Spinal cord (tissue), 10 donors: ENCODE measurements around the gene PRKAG3. TPM values are rescaled to one million over a fixed set of nuclear protein-coding genes. Genes with fewer than 3 reads are reported as not detected.
A peak's percentile ranks its signal among the peaks of the same experiment; 100 is the strongest.

Experiments
- DNase-seq, 6 donors: peaks; one replicate each; pipeline versions ENCODE4 v3.0.0 to v3.0.0-alpha.2; 2013 to 2015; ENCODE audit warnings: low spot score in 6 of 6, low read depth in 4 of 6
- H3K27ac ChIP-seq: one replicate; pipeline ENCODE4 v1.5.1; 2013; ENCODE audit warnings: low read depth, low read length, control low read depth
- H3K27me3 ChIP-seq: one replicate; pipeline ENCODE4 v1.6.1; 2013; ENCODE audit warnings: low read length; ENCODE audit not compliant: control insufficient read depth, insufficient read depth
- H3K36me3 ChIP-seq: one replicate; pipeline ENCODE4 v1.6.1; 2013; ENCODE audit warnings: low read length; ENCODE audit not compliant: control insufficient read depth, insufficient read depth
- H3K4me1 ChIP-seq: one replicate; pipeline ENCODE4 v1.6.1; 2013; ENCODE audit warnings: low read length; ENCODE audit not compliant: control insufficient read depth, insufficient read depth
- H3K4me3 ChIP-seq: one replicate; pipeline ENCODE4 v1.5.1; 2013; ENCODE audit warnings: low read depth, low read length, control low read depth
- H3K9me3 ChIP-seq: one replicate; pipeline ENCODE4 v1.6.1; 2013; ENCODE audit warnings: low read length; ENCODE audit not compliant: control insufficient read depth, insufficient read depth
- WGBS: methylation state at CpG from one replicate; pipeline ENCODE4 v1.1.5; 2013; ENCODE audit warnings: missing lambda C conversion rate; ENCODE audit not compliant: insufficient coverage; 5-methylcytosine and 5-hydroxymethylcytosine counted together
- polyA plus RNA-seq, 2 donors: library from polyadenylated mRNA; unstranded; fragments of 120-200 nt; gene quantifications; one replicate each; pipeline ENCODE4 v1.2.1, GENCODE V29; 2013; ENCODE audit not compliant: insufficient read length in 2 of 2
- total RNA-seq, 2 donors: library from RNA; depleted of rRNA in 1 of 2; stranded (reverse); fragments of 120-200 nt in 1 of 2; fragments of >200 nt in 1 of 2; gene quantifications; one replicate each; pipeline versions ENCODE4 v1.2.3 to v1.2.4, GENCODE V29; 2013 to 2014
- donor health status: healthy.

PRKAG3 gene
- total and polyA plus RNA-seq, 4 donors: 0.06 to 0.23 TPM; not detected in 2

DNA sequence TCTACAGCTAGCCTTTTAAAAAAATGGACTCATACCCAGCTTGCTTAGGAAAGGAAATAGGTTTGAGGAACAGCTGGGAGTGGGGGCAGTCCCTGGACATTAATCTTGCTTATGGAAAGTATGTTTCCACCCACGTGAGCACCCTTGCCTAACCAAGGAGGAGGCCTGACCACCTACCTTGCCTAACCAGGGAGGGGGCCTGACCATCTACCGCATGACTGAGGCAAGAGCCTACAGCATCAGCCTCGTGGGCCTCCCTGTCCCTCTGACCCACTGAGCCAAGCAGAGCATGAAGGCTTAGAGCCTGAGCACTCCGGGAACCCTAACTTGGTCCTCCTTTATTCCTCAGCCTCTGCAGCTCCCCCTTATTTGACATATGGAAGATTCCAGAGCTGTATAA, 20.2 kb downstream of the PRKAG3 start:
- H3K27me3 ChIP-seq: no peaks in the 10 kb centered on the region
- peaks cover 20% of the 10 kb centered on the region for H3K36me3 ChIP-seq
- no peak overlapping the region for H3K27ac ChIP-seq
- H3K4me3 ChIP-seq: no peak overlapping the region
- 71% methylated on average over 4 of the region's 4 CpGs for WGBS
- H3K4me1 ChIP-seq: no peaks in the 10 kb centered on the region
- no peaks in the 10 kb centered on the region for H3K9me3 ChIP-seq
- no peak for DNase-seq

DNA sequence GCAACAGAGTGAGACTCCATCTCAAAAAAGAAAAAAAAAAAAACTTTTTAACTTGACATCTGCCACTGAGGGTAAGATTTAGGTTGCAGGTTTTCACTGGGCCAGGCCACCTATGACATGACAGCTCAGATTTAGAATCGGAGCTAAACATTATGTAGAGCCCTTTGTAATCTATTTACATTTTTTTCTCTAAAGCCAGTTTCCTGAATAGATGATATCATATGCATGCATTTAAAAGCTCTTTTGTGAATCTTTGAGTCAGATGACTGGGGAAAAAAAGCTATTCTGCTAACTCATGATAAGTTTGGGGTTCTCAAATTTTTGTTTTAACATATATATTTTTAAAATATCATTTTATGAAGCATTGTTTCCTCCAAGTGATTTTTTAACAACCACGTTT, 21.3 kb downstream of the PRKAG3 start:
- DNase-seq: no peak
- Histone ChIP-seq H3K36me3 (peaks cover 20% of the 10 kb centered on the region), H3K27me3 (no peaks in the 10 kb centered on the region), H3K27ac (no peak overlapping the region), H3K4me1 (no peaks in the 10 kb centered on the region), H3K9me3 (no peaks in the 10 kb centered on the region), H3K4me3 (no peak overlapping the region)
- WGBS: no CpG with 5 or more reads among the region's 2 CpGs

DNA sequence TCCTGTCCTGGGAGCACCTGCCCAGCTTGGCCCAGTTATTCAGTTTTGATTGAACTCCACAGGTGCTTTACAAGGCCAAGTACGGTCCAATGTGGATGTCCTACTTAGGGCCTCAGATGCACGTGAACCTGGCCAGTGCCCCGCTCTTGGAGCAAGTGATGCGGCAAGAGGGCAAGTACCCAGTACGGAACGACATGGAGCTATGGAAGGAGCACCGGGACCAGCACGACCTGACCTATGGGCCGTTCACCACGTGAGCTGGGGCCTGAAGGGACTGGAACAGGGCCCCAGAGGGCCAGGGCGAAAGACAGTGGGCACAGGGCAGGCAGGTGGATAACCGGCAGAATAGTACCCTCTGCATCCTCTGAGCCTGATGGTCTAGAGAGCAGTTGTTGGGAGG, 22.1 kb downstream of the PRKAG3 start:
- Histone ChIP-seq H3K27me3 (no peaks in the 10 kb centered on the region), H3K36me3 (peaks cover 14% of the 10 kb centered on the region), H3K4me3 (no peak overlapping the region), H3K27ac (no peak overlapping the region), H3K9me3 (peaks cover under 1% of the 10 kb centered on the region), H3K4me1 (no peaks in the 10 kb centered on the region)
- 95% methylated on average over 11 of the region's 12 CpGs for WGBS
- DNase-seq: no peak

DNA sequence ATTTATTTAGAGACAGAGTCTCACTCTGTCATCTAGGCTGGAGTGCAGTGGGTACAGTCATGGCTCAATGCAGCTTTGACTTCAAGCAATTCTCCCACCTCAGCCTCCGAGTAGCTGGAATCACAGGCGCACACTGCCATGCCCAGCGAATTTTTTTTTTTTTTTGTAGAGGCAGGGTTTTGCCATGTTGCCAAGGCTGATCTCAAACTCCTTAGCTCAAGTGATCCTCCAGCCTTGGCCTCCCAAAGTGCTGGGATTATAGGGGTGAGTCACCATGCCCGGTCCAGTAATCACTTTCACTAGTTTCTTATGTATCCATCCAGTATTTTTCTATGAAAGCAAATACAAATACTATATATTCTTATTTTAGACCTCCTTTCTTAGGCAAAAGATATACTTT, 24.0 kb downstream of the PRKAG3 start:
- Histone ChIP-seq H3K4me3 (no peak overlapping the region), H3K9me3 (peaks cover 5% of the 10 kb centered on the region), H3K27ac (no peak overlapping the region)

DNA sequence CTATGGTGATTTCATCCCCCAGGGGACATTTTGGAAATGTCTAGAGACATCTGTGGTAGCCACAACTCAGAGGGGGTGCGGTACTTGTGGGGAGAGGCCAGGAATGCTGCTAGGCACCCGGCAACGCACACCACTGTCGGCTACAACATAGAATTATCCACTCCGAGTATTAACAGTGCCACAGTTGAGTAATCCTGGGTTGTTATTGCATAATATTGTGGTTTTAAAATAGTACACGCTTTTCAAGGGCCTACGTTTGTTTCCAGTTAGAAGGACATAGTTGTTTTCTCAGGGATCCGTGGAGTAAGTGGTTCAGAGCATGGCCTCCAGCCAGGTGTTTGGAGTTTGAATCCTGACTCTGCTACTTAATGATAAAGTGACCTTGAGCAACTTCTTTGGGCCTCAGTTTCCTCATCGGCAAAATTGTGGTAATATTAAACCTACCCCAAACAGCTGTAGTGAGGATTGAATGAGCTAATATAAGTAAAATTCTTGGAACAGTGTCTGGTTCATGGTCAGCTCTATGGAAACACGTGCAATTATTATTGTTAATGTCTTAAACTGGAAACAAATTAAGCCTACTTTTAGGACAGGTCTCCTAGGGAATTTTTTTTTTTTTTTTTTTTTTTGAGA, 25.1 kb downstream of the PRKAG3 start:
- Histone ChIP-seq H3K36me3 (no peaks in the 10 kb centered on the region), H3K4me3 (no peak overlapping the region), H3K27me3 (no peaks in the 10 kb centered on the region), H3K9me3 (peaks cover 5% of the 10 kb centered on the region), H3K4me1 (no peaks in the 10 kb centered on the region), H3K27ac (peak overlapping the region; percentile 69)
- 75% methylated on average over 5 of the region's 10 CpGs for WGBS
- DNase-seq: peak in 1 of 6 donors; percentile 44

More for the DNA sequence above, 24.0 kb downstream of the PRKAG3 start:
- H3K36me3 ChIP-seq: peaks cover 3% of the 10 kb centered on the region
- WGBS: 100% methylated on average over 3 of the region's 4 CpGs
- H3K4me1 ChIP-seq: no peaks in the 10 kb centered on the region
- H3K27me3 ChIP-seq: no peaks in the 10 kb centered on the region
- no peak for DNase-seq

DNA sequence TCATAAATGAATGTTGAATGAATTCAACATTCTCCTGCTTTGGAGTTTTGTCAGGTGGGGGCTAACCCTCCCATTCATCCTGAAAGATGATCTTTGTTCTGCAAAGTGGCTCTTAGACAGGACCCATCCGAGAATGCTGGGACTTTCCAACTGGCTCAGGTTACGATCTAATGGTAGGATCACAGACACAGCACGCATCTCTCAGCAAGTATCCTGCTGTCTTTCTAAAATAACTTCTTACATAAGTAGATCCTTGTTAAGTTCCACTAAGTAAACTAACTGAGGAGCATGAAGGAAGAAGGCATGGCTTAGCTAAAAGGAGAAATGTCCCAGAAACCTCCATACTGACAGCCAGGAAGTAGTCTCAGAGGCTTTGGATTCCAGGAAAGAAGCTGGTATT, 26.0 kb downstream of the PRKAG3 start:
- H3K4me1 ChIP-seq: no peaks in the 10 kb centered on the region
- DNase-seq: peak in 1 of 6 donors; percentile 58
- peaks cover 5% of the 10 kb centered on the region for H3K9me3 ChIP-seq
- no peaks in the 10 kb centered on the region for H3K36me3 ChIP-seq
- WGBS: 20% methylated on average over 1 of the region's 3 CpGs
- H3K27ac ChIP-seq: peak overlapping the region; percentile 69
- no peaks in the 10 kb centered on the region for H3K27me3 ChIP-seq
- H3K4me3 ChIP-seq: no peak overlapping the region

DNA sequence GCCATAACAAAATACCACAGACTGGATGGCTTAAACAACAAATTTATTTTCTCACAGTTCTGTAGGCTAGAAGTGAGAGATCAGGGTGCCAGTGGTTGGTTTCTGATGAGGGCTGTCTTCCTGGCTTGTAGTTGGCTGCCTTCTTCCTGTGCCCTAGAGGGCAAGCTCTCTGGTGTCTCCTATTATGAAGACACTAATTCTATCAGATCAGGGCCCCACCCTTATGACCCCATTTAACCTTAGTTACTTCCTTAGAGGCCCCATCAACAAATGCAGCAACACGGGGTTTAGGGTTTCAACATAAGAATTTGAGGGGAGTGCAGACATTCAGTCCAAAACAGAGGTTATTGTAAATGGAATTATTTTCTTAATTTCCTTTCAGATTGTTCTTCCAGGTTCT, 26.8 kb downstream of the PRKAG3 start:
- WGBS: no CpG with 5 or more reads among the region's 1 CpG

DNA sequence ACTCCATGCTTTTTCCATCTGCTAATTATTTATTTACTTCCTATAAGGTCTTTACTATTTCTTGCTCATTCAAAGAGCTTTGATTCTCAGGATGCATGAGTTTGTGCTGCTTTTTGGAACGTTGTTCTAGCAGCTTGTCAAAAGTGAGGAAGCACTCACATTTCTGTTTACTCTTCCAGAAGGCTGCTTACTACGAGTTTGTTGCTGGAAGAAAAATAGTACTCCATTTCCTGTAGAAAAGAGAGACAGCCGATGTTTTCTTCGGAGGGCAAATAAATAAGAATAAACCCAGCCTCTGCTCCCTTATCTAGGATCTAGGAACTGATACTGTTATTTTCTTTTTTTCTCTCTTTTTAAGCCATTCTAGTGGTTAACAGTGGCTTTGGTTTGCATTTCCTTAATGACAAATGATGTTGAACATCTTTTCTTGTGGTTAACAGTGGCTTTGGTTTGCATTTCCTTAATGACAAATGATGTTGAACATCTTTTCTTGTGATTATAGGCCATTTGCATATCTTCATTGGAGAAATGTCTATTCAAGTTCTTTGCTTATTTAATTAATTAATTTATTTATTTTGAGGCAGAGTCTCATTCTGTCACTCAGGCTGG, 29.1 kb downstream of the PRKAG3 start:
- Histone ChIP-seq H3K9me3 (peaks cover 5% of the 10 kb centered on the region), H3K27me3 (no peaks in the 10 kb centered on the region), H3K4me1 (no peaks in the 10 kb centered on the region), H3K4me3 (no peak overlapping the region), H3K36me3 (no peaks in the 10 kb centered on the region), H3K27ac (no peak overlapping the region)
- DNase-seq: peak in 1 of 6 donors; percentile 51
- WGBS: no CpG with 5 or more reads among the region's 4 CpGs

More for the DNA sequence above, 26.8 kb downstream of the PRKAG3 start:
- Histone ChIP-seq H3K27ac (no peak overlapping the region), H3K4me3 (no peak overlapping the region), H3K4me1 (no peaks in the 10 kb centered on the region), H3K36me3 (no peaks in the 10 kb centered on the region), H3K27me3 (no peaks in the 10 kb centered on the region), H3K9me3 (peaks cover 5% of the 10 kb centered on the region)
- no peak for DNase-seq

DNA sequence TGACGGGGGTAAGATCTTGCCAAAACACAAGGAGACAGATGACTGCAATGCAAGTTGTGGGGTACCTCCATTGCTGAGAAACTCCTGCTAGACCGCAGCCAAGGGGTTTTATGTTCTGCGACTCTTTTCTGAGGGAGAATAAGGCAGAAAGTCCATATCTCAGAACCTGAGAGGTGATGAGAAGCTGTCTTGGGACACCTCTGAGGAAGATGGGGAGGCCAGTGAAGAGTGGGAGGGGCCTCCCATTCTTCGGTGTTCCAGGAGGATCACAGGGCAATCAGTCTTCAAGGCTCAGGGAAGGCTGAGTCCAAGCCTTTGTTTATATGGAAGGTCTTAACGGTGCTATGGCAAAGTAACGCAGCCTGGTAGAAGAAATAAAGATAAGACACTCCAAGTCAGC, 31.6 kb downstream of the PRKAG3 start:
- Histone ChIP-seq H3K27me3 (no peaks in the 10 kb centered on the region), H3K4me3 (no peak overlapping the region), H3K4me1 (no peaks in the 10 kb centered on the region), H3K36me3 (no peaks in the 10 kb centered on the region), H3K9me3 (peaks cover 5% of the 10 kb centered on the region), H3K27ac (no peak overlapping the region)
- 66% methylated on average over 4 of the region's 6 CpGs for WGBS
- no peak for DNase-seq
